ENCODE results near the gene RAB3IP.

Gene RAB3IP, protein sequence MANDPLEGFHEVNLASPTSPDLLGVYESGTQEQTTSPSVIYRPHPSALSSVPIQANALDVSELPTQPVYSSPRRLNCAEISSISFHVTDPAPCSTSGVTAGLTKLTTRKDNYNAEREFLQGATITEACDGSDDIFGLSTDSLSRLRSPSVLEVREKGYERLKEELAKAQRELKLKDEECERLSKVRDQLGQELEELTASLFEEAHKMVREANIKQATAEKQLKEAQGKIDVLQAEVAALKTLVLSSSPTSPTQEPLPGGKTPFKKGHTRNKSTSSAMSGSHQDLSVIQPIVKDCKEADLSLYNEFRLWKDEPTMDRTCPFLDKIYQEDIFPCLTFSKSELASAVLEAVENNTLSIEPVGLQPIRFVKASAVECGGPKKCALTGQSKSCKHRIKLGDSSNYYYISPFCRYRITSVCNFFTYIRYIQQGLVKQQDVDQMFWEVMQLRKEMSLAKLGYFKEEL

DNA sequence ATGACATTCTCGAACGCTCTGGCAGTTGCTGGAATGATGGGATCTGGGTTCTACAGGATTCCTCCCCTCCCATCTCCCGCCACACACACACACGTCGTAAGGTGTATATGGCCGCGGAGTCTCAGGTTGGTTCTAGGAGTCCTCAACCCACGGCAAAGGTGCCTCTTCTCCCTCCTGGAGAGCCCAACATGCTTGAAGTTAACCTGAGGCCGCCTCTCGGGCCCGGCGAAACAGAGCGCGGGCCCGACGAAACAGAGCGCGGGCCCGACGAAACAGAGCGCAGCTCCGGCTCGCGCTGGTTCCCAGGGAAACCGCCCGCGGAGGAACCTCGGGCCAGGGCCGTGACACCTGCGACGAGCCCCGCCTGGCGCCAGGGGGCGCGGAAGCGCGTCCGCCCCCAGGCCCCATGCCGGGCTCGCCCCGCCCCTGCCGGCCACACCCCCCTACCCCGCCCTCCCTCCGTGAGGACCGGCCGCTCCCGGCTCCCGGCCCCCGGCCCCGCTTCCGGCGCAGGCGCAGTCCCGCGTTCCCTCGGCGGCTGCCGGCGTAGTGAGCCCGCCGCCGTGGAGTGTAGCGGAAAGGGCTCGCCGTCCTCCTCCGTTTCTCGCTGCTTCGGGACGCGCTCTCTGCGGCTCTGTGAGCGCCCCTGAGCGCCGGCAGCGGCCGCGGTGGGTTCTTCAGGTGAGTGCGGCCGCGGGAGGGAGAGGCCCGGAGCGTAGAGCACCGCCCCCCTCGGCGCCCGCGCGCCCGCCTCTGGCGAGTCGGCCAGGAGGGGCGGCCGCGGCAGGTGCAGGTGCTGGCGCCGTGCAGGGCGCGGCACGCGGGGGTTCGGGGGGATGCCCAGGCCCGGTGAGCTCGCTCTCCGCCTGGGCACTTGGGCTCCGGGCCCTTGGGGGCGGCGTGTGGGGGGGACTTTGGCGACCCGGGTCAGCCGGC, at the start of gene RAB3IP:
RAB3IP (plus strand) TSS at position 510 of the 936 bp plus-strand sequence. CDS start 16,549 bp downstream, outside the sequence.
- peak; percentile 87 for DNase-seq

DNA sequence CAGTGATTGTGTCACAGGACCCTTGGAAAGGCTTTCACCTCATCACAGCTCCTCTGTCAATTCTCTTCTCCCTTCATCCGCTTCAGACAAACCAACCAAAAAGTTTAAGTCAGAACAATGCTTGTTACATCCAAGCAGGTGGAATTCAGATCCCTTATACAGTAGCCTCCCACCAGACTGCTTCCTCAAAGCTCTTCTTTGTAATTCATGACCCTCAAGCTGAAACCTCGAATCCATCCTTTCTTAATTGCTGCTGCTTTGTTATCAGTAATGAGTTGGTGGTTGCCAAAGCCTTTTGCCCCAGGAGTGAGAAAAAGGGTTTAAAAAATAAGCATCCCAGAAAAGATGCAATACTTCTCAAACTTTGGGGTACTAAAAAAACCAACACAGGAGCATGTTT, 49.0 kb upstream of the RAB3IP start:
- no peak for DNase-seq

DNA sequence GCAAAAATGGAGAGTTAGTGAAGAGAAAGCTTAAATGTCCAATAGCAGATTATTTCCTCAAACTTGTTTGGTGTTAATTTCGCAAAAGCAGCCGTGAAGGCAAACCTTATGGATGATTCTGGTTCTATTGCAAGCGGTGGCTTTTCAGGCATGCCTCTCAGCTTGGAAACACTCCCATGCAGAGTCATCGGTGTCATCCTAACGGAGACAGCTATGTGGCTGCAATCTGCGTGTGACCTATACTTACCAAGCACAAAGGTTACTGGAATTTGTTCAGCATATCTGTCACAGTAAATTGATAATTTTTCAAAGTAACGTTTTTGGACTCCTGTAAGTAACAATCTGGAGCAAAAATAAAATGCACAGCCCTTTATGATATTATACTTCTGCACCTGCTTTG, 44.5 kb upstream of the RAB3IP start:
- no peak for DNase-seq

DNA sequence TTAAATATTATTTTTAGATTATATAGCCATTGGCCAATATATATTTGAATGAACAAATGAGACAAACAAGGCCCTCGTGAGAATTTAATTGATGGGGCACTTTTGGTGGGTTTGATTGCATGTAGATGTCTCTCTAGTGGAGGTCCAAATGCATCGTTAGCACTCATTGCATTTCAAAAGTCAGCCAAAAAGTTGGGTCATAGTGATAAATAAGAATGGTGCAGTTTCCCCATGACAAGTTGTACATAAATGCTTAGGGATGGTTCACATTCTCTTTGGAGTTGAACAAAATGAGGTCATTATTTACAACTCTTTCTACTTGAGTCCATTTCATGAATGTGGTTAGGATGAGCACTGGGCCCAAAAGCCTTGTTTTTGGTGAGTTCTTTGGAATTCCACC, 40.6 kb upstream of the RAB3IP start:
- no peak for DNase-seq

DNA sequence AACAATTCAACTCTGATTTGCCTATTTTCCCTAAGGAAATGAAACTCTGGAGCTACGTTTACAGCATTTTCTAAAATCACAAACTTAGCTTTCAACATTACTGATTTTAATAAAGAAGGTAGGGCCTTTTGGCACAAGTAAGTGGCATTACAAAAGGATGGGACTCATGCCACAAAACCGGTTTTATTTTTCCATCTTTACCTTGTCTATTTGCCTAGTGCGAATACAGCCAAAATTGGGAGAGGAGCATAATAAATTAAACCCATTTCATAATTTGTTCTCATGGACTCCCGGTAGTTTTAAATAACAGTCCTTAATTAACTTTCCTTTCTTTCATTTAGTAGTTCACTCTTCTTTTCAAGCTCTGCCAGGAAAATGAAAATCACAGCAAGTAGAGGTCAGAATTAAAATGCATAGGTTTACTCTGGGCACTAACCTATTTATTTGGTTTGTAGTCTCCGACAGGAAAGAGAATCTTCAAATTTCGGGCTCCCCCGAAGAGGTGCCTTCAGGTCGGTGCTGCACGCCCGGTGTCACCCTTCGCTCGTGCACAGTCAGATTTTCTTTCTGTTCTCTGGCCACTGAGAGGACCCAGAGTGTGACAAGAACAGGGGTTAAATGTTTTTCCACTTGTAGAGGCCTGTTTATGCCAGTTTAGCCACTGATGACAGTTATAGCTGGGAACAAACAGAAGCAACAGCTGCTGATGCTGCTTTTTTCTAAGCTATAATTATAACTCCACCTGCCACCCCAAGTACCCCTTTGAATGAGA, 39.7 kb upstream of the RAB3IP start, which contains the start of gene BEST3:
BEST3 (minus strand) TSS at position 535 of the 772 bp plus-strand sequence. CDS start 1,505 bp downstream, outside the sequence.
- no peak for DNase-seq

DNA sequence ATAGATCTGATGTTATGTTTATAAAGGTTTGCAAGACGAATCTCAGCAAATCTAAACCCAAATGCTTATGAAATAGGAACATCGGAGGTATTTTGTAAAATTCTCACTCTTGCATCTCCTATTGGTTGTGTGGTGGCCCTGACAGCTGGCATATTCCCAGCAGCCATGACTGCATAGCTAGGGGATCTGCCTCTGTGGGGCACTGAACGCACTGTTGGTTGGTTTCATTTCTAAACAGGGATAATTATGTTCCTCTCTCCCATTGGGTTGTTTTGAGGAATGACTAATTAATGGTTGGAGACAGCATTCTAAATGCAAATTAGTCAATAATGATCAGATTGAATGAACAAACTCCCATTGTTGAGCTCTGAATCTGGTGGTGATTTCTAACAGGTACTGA, 36.8 kb upstream of the RAB3IP start:
- DNase-seq, result no peak

DNA sequence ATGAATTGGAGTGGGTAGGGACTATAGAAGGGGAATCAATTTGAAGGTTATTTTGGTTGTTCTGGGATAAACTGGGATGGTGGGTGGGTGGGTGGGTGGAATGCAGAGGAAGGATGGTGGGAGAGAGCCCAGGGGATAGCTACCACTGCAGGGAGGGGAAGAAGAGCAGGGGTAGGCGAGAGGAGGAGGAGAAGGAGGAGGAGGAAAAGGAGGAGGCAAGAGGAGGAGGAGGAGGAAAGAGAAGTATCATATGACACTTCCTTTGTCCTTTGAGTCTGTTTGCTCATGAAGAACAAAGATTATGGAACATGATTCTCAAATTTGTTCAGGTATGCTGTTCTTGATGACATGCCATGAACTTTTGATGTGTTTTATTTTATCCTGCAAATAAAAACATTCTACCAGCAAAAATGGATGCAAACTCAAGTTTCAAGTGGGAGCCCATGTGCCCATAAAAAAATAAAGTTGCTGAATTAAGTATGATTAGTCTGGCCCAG, 35.5 kb upstream of the RAB3IP start:
- no peak for DNase-seq

DNA sequence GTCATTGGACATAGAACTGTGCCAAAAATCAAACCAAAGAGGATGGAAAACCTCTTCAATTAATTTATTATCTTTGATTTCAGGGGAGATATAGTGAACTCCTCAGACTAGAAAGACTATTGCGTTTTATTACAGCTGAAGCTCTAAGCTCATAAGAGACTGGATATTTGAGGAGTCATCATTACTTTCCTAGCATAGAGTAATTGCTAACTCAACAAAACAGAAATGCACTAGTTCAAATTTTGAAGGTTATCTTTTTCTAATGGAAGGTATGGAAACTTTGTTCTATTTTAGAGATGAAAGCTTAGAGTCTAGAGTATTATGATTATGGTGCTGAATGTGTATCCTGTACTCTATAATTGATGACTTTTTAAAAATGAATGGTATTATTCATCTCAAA, 34.3 kb upstream of the RAB3IP start:
- no peak for DNase-seq

DNA sequence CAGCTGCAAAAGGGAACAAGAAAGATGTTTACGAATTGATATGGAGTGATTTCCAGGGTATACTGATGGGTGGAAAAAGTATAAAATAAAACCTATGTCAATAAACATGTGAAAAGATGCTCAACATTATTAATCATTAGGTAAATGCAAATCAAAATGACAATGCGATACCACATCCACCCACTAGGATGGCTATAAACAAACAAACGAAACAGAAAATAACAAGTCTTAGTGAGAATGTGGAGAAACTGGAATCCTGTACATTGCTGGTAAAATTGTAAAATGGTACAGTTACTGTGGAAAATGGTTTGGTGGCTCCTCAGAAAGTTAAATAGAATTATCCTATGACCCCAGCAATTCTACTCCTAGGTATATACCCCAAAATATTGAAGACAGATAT, 30.0 kb upstream of the RAB3IP start:
- no peak for DNase-seq

DNA sequence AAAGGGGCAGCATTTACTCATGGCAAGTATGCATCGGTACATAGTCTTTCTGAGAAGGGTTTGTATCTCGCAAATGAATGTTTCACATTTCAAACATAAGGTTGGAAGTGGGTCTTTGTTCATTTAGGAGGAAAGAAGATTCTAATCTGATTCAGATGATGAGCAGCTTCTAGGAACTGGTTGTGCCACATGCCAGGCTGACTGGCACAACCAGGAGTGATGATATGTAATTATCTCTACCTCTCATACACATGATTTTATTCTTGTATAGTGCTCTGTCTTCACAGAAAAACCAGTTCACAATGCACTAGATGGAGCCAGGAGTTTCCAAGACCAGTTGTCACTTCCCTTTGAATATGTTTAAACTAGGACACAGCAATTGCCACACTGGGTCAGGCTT, 25.8 kb upstream of the RAB3IP start:
- DNase-seq, result no peak

DNA sequence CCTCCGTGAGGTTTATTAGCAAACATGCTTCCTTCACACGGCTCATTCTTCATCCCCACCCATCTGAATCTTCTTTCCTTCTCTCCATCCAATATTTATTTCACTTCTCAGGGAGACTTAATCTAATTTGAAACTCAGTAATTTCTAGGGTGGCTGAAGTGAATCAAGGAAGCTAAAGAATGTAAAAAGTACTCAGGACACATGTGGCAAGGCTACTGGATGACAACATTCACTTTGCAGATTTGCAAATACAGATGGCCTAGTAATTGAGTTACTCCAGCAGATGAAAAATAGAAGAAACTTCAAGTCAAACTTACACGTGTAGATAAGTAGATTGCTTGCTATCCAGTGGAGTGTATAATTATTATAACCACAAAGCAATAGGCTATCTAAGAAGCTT, 24.1 kb upstream of the RAB3IP start:
- DNase-seq, result no peak

DNA sequence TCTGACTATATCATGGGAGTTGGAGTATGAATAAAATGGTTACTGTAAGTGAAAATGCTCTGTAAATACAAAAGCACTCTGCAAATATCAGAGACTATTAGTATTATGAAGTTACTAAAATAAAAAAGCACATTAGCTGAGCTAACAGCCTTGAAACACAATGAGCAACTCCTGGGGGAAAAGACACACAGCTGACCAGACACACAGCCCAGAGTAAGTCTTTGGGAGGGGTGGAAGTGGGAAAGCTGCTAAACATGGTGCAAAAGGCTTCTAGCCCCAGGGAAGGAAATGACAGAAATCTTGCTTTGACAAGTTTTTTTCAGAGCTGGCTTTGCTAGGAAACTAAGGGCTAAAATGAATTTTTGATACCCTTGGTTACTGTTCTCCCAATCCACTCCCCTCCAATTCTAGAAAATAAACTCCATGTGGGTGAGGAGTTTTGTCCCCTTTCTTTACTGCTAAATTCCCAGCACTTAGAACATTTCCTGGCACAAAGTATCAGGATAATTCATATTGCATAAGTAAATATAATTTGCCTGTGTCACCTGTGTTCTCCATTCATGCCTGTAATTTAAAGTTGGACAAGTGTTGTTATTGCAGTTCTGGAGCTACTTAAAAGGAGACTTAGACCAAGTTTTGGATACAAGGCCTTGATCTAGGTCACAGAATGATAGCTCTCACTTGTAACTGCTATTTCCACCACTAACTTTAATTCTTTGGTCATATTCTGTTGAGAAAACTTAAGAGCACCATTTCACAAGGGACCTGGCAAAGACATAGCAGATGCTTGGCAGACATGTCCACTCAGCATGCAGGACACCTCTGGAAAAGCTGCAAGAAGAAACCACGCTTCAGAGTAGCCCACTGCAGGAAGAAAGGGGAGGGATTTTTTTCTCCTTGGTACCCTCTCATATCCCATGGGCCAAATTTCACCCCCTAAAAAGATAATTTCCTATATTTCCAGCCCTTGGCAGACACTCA, 19.0 kb upstream of the RAB3IP start:
- no peak for DNase-seq

DNA sequence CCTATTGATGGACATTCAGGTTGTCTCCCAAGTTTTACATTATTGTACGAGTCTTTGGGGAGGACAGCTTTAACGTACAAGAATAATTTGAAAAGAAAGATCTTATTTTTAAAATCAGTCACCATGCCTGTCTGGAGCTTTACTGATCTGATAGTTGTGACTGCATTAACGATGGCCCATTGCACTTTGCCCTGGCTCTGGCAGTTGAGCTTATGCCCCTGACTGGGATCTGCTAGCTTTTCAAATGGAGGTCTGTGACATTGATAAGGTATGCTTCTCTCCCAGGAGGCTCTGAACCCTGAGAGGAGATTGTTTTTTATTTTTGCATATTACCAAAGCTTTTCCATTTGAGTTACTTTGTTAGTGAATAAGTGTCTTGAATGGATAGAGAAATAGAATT, 17.9 kb upstream of the RAB3IP start:
- DNase-seq, result no peak

DNA sequence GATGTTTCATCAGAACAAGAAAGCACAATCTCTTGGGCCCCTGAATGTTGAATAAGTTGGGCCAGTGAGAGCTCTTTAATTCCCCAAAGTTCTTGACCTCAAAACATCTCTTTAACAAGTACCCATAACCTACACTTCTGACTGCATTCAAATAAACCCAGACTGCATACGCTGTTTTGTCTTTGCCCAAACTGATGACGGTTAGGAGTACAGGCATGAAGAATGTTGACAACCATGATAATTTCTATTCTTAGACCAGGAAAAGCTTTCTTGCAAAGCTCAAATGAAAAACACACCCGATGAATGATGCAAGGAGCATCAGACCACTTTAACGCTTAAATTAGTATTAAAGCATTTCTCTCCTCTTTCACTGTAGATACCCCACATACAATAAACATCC, 11.7 kb upstream of the RAB3IP start:
- no peak for DNase-seq

DNA sequence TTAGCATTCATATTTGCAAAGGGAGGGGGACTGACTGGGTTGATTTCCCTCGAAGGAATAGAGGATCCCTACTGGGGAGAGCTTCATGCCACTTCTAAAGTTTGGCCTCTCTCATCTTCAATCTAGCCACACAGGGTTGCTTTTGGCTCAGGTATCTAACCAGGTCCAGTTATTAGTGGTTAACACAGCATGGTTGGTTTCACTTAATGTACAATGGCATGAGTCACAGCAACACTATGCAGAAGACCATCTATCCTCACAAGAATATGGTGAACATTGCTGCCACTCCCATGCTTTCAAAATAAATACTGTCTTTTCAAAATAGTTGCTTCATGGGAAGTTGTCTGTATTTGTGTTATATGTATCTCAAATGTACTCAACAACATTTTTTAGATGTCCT, 6.6 kb upstream of the RAB3IP start:
- DNase-seq, result no peak

DNA sequence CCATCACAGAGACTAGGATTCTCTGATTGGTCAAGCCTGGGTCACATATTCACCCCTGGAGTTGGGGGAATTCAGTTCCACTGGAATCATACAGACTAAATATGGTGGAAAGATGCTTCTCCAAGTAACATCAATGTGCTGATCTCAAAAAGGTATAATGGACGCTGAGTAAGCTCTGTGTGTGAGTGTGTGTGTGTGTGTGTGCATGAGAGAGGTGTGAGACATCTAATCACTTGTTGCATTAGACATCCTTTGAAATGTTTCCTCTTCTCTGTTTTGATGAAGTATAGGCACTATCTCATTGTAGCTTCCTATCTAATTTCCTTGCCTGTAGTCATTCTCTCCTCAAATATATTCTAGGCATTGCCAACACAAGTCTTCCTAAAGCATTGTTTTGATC, 5.0 kb upstream of the RAB3IP start:
- DNase-seq, result no peak

DNA sequence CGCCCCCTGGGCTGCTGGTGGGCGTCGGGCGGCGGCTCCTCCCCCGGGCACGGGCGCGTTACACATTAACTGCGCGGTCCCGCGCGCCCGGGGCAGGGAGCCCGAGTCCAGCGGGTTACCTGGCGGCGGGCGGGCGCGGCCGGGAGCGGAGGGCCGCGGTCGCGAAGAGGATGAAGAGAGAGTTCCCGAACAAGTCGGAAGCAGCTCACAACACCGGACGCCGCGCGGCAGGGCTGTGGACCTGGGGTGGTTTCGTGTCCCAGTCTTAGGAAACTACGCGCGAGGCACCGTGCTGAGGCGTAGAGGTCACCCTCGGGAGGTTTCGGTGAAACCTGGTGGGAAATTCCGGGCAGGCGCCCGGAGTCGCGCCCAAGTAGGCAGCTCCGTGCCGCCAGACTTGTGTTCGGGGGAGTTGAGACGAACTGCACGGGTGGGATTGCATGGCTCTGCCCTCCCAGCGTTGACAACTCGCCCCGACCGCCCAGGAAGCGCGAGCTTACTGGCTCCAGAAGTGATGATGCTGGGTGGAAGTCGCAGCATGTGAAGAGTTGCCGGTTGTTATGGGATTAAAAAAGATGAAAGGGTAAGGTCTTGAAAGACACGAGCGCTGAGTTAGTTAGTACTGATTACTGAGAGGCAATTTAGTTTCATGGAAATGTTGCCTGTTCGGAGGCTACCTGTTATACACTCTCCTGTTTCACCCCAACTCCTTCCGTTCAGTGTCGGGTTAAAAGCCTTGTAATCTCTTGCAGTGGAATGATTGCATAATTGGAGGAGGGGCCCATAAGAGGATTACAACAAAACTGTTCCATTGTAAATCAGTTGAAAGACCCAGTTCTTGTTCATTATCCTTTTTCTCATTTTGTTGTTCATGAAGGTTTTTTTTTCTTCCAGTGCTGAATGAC, 879 bp downstream of the RAB3IP start:
- peak; percentile 64 for DNase-seq

DNA sequence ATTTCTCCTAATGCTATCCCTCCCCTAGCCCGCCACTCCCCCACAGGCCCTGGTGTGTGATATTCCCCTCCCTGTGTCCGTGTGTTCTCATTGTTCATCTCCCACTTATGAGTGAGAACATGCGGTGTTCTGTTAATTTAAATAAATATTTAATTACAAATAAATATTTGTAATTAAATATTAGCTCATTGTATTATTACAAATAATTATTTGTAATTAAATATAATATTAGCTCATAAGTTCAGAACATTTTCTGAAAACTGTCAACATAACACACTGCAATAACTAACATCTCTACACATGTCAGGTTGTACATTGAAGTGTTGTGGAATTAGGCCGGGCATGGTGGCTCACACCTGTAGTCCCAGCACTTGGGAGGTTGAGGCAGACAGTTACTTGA, 5.4 kb downstream of the RAB3IP start:
- no peak for DNase-seq

DNA sequence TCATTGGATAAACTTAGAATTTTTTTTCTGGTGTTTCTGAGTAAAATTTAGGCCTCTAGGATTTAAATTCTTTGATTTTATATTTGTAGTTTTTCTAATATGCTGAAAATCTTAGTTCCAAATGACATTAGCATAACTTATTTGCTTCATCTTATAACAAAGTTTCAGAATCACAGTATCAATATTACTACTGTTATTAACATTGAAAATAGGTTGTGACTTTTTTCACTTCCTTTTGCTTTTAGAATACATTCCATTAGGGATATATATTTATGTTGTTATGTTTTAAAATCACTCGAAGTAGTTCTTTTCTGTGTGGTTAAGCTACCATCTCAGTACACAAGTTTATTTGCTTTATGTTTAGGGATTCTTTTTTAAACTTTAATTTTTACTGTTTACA, 12.8 kb downstream of the RAB3IP start:
- DNase-seq, result no peak

DNA sequence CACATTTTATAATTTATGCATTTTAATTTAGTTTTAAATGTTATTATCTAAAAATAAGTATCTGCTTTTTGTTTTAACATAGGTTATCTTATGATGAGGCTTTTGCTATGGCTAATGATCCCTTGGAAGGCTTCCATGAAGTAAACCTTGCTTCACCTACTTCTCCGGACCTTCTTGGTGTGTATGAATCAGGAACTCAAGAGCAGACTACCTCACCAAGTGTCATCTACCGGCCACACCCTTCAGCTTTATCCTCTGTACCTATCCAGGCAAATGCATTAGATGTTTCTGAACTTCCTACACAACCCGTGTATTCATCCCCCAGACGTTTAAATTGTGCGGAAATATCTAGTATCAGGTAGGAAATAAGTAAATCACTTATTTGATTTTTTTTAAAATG, 16.6 kb downstream of the RAB3IP start:
- no peak for DNase-seq

All from hematopoietic multipotent progenitor cell treated with erythropoietin and hydrocortisone succinate and interleukin-3 and kit ligand, for 6 days (in vitro differentiated cells).